Nephron (organoid): ENCODE measurements around the gene LAMB3.
A peak's percentile ranks its signal among the peaks of the same experiment; 100 is the strongest.

ENCODE experiments used
- H3K27ac Mint-ChIP-seq, 3 experiments: 2 replicates each; pipeline ENCODE4 v1.8.0; 2020; ENCODE audit warnings: mixed read lengths in 3 of 3, mild to moderate bottlenecking in 2 of 3, moderate library complexity in 1 of 3
- H3K27me3 Mint-ChIP-seq: 2 replicates; pipeline ENCODE4 v1.8.0; 2021; ENCODE audit warnings: low read depth, mild to moderate bottlenecking, moderate library complexity, mixed read lengths
- H3K36me3 Mint-ChIP-seq: 2 replicates; pipeline ENCODE4 v1.8.0; 2020; ENCODE audit warnings: low read depth, mixed read lengths
- H3K4me1 Mint-ChIP-seq: 2 replicates; pipeline ENCODE4 v1.8.0; 2020; ENCODE audit warnings: mixed read lengths
- H3K4me3 Mint-ChIP-seq, 3 experiments: 2 replicates each; pipeline ENCODE4 v1.8.0; 2020; ENCODE audit warnings: mild to moderate bottlenecking in 3 of 3, mixed read lengths in 3 of 3, moderate library complexity in 2 of 3
- H3K9me3 Mint-ChIP-seq: 2 replicates; pipeline ENCODE4 v1.8.0; 2020; ENCODE audit warnings: mixed read lengths
- TF ChIP-seq, protein P1 (sequence below), 3 experiments: fragments of 200-600 bp; sonication (generic); IDR thresholded peaks; one replicate each; pipeline ENCODE4 v1.5.0; 2021; ENCODE audit warnings: antibody characterized with exemption in 3 of 3; ENCODE audit not compliant: unreplicated experiment in 3 of 3

LAMB3 gene

GRCh38 chr1:209622841-209623829 is 29.1 kb downstream of the LAMB3 start:
- Mint-ChIP-seq H3K9me3 (no peaks in the 10 kb centered on the region), H3K27me3 (peaks cover 15% of the 10 kb centered on the region), H3K4me1 (peaks cover 60% of the 10 kb centered on the region), H3K27ac (no peak overlapping the region), H3K36me3 (no peaks in the 10 kb centered on the region), H3K4me3 (no peak overlapping the region)
- TF ChIP-seq, protein P1, sequence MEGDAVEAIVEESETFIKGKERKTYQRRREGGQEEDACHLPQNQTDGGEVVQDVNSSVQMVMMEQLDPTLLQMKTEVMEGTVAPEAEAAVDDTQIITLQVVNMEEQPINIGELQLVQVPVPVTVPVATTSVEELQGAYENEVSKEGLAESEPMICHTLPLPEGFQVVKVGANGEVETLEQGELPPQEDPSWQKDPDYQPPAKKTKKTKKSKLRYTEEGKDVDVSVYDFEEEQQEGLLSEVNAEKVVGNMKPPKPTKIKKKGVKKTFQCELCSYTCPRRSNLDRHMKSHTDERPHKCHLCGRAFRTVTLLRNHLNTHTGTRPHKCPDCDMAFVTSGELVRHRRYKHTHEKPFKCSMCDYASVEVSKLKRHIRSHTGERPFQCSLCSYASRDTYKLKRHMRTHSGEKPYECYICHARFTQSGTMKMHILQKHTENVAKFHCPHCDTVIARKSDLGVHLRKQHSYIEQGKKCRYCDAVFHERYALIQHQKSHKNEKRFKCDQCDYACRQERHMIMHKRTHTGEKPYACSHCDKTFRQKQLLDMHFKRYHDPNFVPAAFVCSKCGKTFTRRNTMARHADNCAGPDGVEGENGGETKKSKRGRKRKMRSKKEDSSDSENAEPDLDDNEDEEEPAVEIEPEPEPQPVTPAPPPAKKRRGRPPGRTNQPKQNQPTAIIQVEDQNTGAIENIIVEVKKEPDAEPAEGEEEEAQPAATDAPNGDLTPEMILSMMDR (IDR thresholded peaks at IDR 0.05; ENCODE audit: unreplicated experiment in 3 of 3): no peak

GRCh38 chr1:209621741-209622655 is 30.2 kb downstream of the LAMB3 start:
- peaks cover 8% of the 10 kb centered on the region for H3K27me3 Mint-ChIP-seq
- no peaks in the 10 kb centered on the region for H3K36me3 Mint-ChIP-seq
- peaks cover 60% of the 10 kb centered on the region for H3K4me1 Mint-ChIP-seq
- no peak overlapping the region for H3K4me3 Mint-ChIP-seq
- no peak overlapping the region for H3K27ac Mint-ChIP-seq
- TF ChIP-seq, protein P1 (IDR thresholded peaks at IDR 0.05; ENCODE audit: unreplicated experiment in 3 of 3): no peak
- no peaks in the 10 kb centered on the region for H3K9me3 Mint-ChIP-seq

GRCh38 chr1:209621286-209621685 is 30.9 kb downstream of the LAMB3 start:
- Mint-ChIP-seq H3K27ac (peak overlapping the region in 1 of 3 experiments; percentile 80), H3K4me1 (peaks cover 57% of the 10 kb centered on the region), H3K4me3 (no peak overlapping the region), H3K36me3 (no peaks in the 10 kb centered on the region), H3K9me3 (no peaks in the 10 kb centered on the region), H3K27me3 (peaks cover 8% of the 10 kb centered on the region)
- TF ChIP-seq, protein P1 (IDR thresholded peaks at IDR 0.05; ENCODE audit: unreplicated experiment in 3 of 3): no peak

DNA sequence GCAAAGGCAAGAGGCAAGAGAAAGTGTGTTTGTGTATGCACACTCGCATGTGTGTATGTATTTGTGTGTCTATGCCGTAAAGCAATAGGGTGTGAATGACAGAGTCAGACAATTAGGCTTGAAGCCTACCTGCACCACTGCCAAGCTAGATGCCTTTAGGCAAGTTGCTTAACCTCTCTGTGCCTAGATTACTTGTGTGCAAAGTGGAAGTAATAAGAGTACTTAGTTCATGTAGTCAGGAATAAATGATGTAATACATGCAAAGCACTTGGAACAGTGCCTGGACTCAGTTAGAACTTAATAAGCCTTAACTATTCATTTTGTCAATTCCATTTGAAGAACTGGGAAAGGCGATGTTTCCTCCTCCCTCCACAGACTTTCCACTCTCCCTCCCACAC is 31.7 kb downstream of the LAMB3 start:
- Mint-ChIP-seq H3K4me3 (no peak overlapping the region), H3K27me3 (peaks cover 13% of the 10 kb centered on the region), H3K36me3 (no peaks in the 10 kb centered on the region), H3K4me1 (peaks cover 49% of the 10 kb centered on the region), H3K27ac (peak overlapping the region in 1 of 3 experiments; percentile 80), H3K9me3 (no peaks in the 10 kb centered on the region)
- TF ChIP-seq, protein P1 (IDR thresholded peaks at IDR 0.05; ENCODE audit: unreplicated experiment in 3 of 3): no peak

DNA sequence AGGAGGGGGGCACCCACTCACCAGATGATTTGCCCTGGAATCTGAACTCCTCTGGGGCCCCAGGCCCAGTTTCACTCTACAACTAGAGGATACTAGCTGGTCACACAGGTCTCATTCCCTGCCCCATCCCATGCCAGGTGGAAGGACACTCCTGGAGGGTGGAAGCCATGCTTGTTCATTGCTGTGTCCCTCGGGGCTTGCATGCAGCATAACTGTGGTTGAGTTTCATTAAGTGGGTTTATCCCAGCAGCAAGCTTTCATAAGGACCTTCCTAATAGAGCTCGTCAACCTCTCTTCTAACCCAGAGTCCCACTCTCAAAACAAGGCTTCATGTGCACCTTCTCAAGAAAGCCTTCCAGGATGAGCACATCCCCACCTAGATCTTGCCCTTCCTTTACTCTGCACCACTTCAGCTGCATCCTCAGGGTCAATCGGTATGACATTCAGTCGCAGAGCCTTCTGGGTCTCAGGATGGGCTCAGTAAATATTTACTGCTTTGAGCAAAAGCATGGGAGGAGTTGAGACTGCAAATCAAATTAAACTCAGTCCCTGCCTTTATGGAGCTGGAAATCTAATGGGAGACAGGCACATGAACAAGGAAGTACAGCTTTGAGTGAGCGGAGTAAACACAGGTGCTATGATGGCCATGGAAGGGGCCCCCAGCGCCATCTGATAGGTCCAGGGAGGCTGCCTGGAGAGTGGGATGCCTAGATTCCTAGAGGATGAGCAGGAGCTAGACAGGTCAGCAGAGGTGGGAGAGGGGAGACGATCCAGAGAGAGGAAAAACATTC is 32.3 kb downstream of the LAMB3 start:
- no peak overlapping the region for H3K27ac Mint-ChIP-seq
- H3K36me3 Mint-ChIP-seq: no peaks in the 10 kb centered on the region
- peaks cover 44% of the 10 kb centered on the region for H3K4me1 Mint-ChIP-seq
- TF ChIP-seq, protein P1 (IDR thresholded peaks at IDR 0.05; ENCODE audit: unreplicated experiment in 3 of 3): no peak
- H3K27me3 Mint-ChIP-seq: peaks cover 13% of the 10 kb centered on the region
- no peak overlapping the region for H3K4me3 Mint-ChIP-seq
- H3K9me3 Mint-ChIP-seq: no peaks in the 10 kb centered on the region
